GM11168 (cell line): ENCODE results near the gene TASOR.

Experiments used
- in situ Hi-C: fragments of 300-500 bp; cut with MboI; formaldehyde crosslinking; loops from one replicate; pipeline ENCODE4 v1.12.0; 2022; ENCODE audit warnings: low sequenced_read_pairs; ENCODE audit not compliant: unreplicated experiment

TASOR gene

DNA sequence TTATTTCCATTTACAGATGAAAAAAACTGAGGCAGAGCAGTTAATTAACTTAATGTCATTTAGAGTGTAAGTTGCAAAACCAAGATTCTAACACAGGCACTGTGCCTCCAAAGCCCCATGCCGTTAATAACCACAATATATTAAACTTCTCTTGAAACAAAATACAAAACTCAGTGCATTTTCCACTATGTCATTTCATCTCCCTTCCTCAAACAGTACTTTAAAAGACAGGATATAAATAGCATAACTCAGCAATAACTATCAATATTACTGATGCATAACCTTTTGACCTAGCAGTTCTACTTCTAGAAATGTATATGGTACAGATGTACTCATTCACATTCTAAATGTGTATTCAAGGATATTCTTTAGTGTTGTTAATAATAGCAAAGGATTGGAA, 5.1 kb upstream of the TASOR start:
- in situ Hi-C loops = no loop called here

GRCh38 chr3:56684029-56684428, 964 bp upstream of the TASOR start:
- in situ Hi-C loops = no loop called here

DNA sequence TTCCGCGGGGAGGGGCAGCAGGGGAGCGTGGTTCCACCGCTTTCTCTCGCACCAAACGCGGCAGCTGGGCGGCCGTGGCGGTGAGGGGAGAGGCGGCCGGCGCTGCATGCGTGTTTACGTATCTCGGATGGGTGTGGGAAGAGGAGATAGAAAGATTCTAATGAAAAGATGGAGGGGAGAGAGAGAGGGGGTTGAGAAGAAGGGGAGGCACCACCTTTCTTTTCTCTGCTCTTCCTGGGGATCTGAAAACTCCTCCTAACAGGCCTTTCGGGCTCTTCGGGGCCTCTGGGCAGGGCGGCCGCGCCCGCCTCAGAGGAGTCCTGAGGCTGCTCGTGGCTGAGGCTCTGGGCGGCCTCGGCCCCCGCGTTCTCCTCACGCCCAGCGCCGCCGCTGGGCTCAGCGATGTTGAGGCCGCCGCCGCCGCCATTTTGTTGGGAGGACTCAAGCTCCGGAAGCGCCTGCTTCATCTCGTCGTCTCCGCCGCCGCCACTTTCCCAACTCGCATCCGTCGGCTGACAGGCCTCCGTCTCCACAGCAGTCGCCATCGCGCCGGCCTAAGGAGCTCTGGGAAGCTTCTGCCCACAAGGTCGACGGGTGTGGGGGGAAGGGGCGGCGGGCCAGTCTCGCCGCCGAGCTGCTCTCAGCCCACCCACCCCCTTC, 473 bp downstream of the TASOR start:
- in situ Hi-C loops = no loop called here

DNA sequence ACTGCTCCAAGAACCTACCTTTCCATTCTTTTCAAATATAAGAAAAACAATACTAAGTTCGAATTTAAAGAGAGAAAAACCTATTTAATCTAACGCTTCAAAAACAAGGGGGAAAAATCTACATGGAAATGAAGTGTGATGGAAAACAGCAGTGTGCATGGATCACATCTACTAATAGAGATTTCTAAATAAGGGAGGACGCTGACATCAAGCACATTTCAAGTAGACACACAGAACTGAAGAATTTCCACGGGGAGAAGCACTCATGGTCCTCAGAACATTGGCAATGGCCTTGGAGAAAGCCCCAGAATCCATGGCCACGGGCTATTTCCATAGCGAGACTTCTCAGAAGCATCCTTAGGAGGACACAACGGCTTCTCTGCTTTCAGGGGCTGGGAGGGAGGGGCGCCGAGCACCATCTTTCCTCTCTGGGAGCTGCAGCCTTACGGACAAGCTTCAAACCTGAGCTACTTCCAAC, 1.0 kb downstream of the TASOR start:
- in situ Hi-C loops = no loop called here

DNA sequence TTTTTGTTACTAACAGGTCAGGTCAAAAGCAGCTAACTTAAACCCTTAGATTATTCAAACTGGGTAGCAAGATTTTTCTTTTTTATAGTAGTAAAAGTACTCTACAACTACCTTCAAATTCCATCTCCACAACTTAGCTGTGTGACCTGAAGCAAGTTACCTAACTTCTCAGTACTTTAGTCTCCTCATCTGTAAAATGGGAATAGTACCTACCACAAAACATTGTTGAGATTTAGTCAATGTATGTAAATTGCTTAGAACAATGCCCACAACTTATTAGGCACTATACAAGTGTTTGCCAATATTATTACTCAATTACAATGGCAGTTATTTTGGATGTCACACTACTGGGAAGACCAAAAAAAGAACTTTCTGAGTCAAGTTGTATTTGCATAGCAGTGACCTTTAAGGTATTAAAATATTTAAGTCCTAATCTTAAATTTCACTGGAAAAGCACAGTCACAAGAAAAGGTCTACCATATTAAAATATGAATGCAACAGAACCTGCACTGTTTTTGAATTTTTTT, 2.9 kb downstream of the TASOR start:
- in situ Hi-C loops = no loop called here

GRCh38 chr3:56677286-56677685, 5.8 kb downstream of the TASOR start:
- in situ Hi-C loops = no loop called here

DNA sequence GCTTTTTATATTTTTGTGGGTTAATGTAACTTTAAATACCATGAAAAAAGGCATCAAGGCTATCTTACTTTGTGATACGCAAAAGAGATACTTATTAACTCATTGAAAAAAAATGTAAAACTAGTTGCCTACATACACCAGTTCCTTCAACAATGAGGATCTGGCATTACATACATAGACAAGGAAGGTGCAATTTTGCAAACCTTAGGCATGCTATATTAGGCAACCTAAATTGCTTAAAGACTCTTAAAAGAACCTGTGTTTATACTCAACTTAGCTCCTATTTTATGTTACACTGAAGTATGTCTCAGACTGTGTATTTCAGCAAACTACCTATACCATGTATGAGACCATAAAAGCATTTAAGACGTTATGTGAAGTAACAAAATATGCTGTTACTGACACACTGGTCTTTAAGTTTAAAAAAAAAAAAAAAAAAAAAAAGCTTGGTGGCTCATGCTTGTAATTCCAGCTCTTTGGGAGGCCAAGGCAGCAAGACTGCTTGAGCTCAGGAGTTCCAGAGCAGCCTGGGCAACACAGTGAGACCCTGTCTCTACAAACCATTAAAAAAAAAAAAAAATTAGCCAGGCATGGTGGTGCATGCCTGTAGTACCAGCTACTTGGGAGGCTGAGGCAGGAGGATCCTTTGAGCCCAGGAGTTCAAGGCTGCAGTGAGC, 9.1 kb downstream of the TASOR start:
- in situ Hi-C loops = no loop called here

DNA sequence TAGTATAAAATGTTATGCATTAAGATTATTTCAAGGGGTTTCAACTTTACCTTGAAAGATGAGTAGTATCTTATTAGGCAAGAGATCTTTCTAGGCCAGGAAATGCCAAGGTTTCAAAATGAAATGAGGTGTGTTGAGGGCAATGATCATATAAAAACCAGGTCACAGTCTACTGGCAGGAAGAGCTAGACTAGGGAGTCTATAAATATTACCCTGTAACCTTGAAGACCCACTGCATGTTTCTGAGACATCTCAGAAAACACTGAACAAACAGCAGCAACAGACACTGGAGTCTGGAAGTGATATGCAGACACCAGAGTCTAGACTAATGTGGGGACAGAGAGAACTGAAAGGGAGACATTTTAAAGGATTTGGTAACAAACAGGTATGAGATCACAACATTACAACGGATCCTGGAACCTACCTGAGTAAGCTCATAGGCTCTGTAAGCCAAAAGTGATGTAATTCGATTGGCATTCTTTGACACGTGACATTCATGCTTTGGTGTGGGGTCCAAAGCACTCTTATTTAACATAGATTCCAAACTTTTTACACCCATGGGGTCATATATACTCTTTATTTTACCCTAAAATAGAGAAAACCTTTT, 15.0 kb downstream of the TASOR start:
- in situ Hi-C loops = no loop called here

DNA sequence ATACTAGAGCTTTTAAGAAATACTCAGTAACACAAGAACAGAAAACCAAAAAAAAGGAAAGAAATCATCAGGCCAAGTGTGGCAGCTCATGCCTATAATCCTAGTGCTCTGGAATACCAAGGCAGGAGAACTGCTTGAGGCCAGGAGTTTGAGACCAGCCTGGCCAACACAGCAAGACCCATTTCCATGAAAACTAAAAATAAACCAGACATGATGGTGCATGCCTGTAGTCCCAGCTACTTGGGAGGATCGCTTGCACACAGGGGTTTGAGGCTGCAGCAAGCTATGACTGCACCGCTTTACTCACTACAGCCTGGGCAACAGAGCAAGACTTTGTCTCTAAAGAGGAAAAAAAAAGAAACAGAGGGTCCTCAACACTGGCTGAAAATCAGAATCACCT, 18.2 kb downstream of the TASOR start:
- in situ Hi-C loops = no loop called here

DNA sequence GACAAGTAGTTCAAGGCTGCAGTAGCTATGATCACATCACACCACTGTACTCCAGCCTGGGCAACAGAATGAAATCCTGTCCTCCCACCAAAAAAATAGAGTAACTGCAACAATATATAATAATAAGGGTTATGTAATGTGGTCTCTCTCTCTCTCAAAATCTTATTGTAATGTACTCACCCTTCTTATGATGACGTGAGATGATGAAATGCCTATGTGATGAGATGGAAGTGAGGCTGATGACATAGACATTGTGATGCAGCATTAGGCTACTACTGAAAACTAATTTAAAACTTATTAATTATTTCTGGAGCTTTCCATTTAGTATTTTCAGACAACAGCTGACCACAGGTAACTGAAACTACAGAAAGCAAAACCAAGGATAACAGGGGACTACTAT, 27.4 kb downstream of the TASOR start:
- in situ Hi-C loops = no loop called here

- in situ Hi-C loops = no loop called here
These were observed 28.6 kb downstream of the TASOR start for GRCh38 chr3:56654460-56654859.

DNA sequence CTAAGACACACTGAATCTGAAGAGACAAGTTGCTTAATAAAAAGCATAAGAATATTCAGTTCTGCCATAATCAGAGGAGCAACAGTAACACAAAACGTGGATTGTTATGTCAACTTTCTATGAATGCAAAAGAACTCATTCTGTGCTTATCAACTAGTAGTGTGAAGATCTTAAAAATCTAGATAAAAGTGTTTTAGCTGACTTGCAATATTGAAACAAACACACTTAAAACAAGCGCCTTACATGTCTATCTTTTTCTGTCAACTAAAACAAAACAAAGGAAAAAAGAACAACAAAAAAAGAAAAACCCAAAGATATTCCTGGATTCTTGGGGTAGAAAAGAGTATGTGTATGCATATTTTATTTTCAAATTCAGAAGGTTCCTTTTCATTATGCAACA, 37.7 kb downstream of the TASOR start:
- in situ Hi-C loops = no loop called here

DNA sequence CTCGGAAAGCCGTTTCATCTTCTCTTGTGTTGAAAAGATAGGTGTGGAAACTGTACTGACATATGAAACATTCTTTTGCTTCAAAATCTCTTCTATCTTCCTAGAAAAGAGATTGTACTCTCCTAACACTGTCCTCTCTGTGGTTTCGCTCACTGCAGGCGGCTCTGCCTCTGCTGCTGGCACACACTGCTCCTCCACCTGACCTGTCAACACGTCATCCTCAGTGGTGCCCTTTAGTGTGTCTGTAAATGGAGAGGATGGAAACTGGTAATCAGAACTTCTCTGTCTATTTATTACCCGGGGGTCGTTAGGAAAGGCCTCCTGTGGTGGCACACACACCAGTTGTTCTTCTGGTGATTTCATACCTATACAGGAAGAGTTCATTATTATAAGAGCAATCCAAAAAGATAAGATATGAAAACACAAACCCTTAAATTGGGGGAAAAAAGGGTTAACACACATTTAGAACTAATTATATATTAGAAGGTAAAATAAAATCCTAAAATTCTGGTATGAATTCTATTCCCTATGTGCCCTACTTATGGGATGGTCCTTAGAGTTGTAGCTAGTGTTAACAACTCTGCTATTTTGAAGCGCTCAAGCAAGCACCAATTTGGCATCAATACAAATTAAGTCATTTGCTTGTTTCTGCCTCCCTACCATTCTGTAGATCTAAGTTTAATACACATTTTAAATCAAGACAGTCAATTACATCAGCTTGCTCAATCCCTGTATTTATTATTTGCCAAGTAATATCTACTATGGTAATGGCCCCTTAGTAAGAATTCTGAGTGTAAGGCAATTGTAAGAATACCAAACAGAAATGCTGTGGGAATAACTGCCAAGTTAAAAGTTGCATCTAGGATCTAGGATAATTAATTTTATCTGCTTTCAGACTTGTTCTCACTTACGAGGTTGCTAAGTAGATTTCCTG, 49.2 kb downstream of the TASOR start:
- in situ Hi-C loops = no loop called here
